Body of pancreas (tissue), 4 donors: ENCODE data around the gene DMD. TPM values are rescaled to one million over a fixed set of nuclear protein-coding genes. Genes with fewer than 3 reads are reported as not detected.

Source experiments
- ATAC-seq: fragments of 150-250 bp; one replicate; pipeline ENCODE4 v1.9.1; 2016
- DNase-seq, 4 donors: peaks; one replicate each; pipeline ENCODE4 v3.0.0-alpha.2; 2019
- H3K27ac ChIP-seq, 4 donors: fragments of 200-600 bp; sonication (generic); 1 replicate in 3 of 4; 2 replicates in 1 of 4; pipeline versions ENCODE4 v1.5.1 to v1.6.1; 2016 to 2019; ENCODE audit warnings: mild to moderate bottlenecking in 1 of 4, mixed read lengths in 1 of 4, moderate library complexity in 1 of 4
- H3K27me3 ChIP-seq, 2 donors: fragments of 200-600 bp; sonication (generic); one replicate each; pipeline ENCODE4 v1.6.0; 2016; ENCODE audit warnings: mild to moderate bottlenecking in 1 of 2
- H3K36me3 ChIP-seq, 2 donors: fragments of 200-600 bp; sonication (generic); replicated peaks in 1 of 2; 2 replicates each; pipeline ENCODE4 v1.5.1; 2016; ENCODE audit warnings: low read depth in 2 of 2; ENCODE audit not compliant: insufficient read depth in 1 of 2
- H3K4me1 ChIP-seq: fragments of 200-600 bp; sonication (generic); one replicate; pipeline ENCODE4 v1.6.0; 2016
- H3K4me3 ChIP-seq, 2 donors: fragments of 200-600 bp; sonication (generic); 1 replicate in 1 of 2; 2 replicates in 1 of 2; pipeline ENCODE4 v1.5.1; 2016 to 2019
- H3K9me3 ChIP-seq, 3 donors: fragments of 200-600 bp; sonication (generic); 1 replicate in 2 of 3; 2 replicates in 1 of 3; pipeline ENCODE4 v1.5.1; 2016
- CTCF ChIP-seq, 7 experiments: fragments of 450-650 bp in 4 of 7; fragments of 200-600 bp in 3 of 7; sonication (generic) in 3 of 7; IDR thresholded peaks; one replicate each; pipeline ENCODE4 v1.5.1; 2016 to 2019; ENCODE audit warnings: antibody characterized with exemption in 7 of 7
- POLR2A ChIP-seq, 3 donors: fragments of 450-650 bp; IDR thresholded peaks; one replicate each; pipeline ENCODE4 v1.6.1; 2016; ENCODE audit warnings: antibody characterized with exemption in 3 of 3, mild to moderate bottlenecking in 2 of 3
- WGBS, 2 donors: methylation state at CpG; one replicate each; pipeline ENCODE4 v1.1.5; 2017; 5-methylcytosine and 5-hydroxymethylcytosine counted together
- intact Hi-C: fragments of 100-400 bp; cut with DNase I; formaldehyde crosslinking; loops from one replicate; pipeline ENCODE4 v1.15.1; 2023
- total RNA-seq, 2 donors: library from RNA; depleted of rRNA; stranded (reverse); fragments of >200 nt; gene quantifications; one replicate each; pipeline ENCODE4 v1.1.0, GENCODE V29; 2016

Gene DMD
- total RNA-seq, 2 donors from 2014 or later, result 28.5 to 38.6 TPM

- H3K9me3 ChIP-seq, result no peaks in the 10 kb centered on the region
- no peaks in the 10 kb centered on the region for H3K4me1 ChIP-seq
- TF ChIP-seq POLR2A (IDR thresholded peaks at IDR 0.05) (no peak), CTCF (IDR thresholded peaks at IDR 0.05) (no peak)
- intact Hi-C loops, result no loop called here
- WGBS, 2 donors, result 66 to 71% methylated on average over 6 of the region's 6 CpGs
- no peaks in the 10 kb centered on the region for H3K36me3 ChIP-seq
- no peak for ATAC-seq
- H3K4me3 ChIP-seq, result no peak overlapping the region
- no peak for DNase-seq
- no peaks in the 10 kb centered on the region for H3K27me3 ChIP-seq
- H3K27ac ChIP-seq, result no peak overlapping the region
Observed at GRCh38 chrX:31355206-31355955, 1856.0 kb downstream of the DMD start.

- WGBS, 2 donors, result 78 to 81% methylated on average over 4 of the region's 4 CpGs
- no peaks in the 10 kb centered on the region for H3K9me3 ChIP-seq
- no peaks in the 10 kb centered on the region for H3K4me1 ChIP-seq
- ATAC-seq (no peak), DNase-seq (no peak)
- no peaks in the 10 kb centered on the region for H3K27me3 ChIP-seq
- TF ChIP-seq CTCF (IDR thresholded peaks at IDR 0.05) (no peak), POLR2A (IDR thresholded peaks at IDR 0.05) (no peak)
- H3K36me3 ChIP-seq, result no peaks in the 10 kb centered on the region
- no peak overlapping the region for H3K27ac ChIP-seq
- intact Hi-C loops, result no loop called here
- no peak overlapping the region for H3K4me3 ChIP-seq
Observed at GRCh38 chrX:31353095-31353494, 1858.3 kb downstream of the DMD start.

GRCh38 chrX:31350808-31351074 is 1860.6 kb downstream of the DMD start:
- Histone ChIP-seq H3K27ac (no peak overlapping the region), H3K27me3 (no peaks in the 10 kb centered on the region), H3K36me3 (no peaks in the 10 kb centered on the region), H3K4me1 (no peaks in the 10 kb centered on the region), H3K9me3 (no peaks in the 10 kb centered on the region), H3K4me3 (no peak overlapping the region)
- WGBS, 2 donors, result 89% methylated on average over 1 of the region's 1 CpG; no CpG with 5 or more reads in 1 of the 2 donors
- DNase-seq, result no peak
- no peak for ATAC-seq
- intact Hi-C loops, result no loop called here
- TF ChIP-seq POLR2A (IDR thresholded peaks at IDR 0.05), result no peak
- no peak for TF ChIP-seq CTCF (IDR thresholded peaks at IDR 0.05)

GRCh38 chrX:31349515-31349914 is 1861.8 kb downstream of the DMD start:
- no peak overlapping the region for H3K4me3 ChIP-seq
- no peaks in the 10 kb centered on the region for H3K36me3 ChIP-seq
- no peaks in the 10 kb centered on the region for H3K4me1 ChIP-seq
- DNase-seq, result no peak
- TF ChIP-seq CTCF (IDR thresholded peaks at IDR 0.05) (no peak), POLR2A (IDR thresholded peaks at IDR 0.05) (no peak)
- no peaks in the 10 kb centered on the region for H3K27me3 ChIP-seq
- 81 to 86% methylated on average over 3 to 4 of the region's 4 CpGs for WGBS, 2 donors
- no peak for ATAC-seq
- intact Hi-C loops, result no loop called here
- no peak overlapping the region for H3K27ac ChIP-seq
- H3K9me3 ChIP-seq, result no peaks in the 10 kb centered on the region

GRCh38 chrX:31340587-31340986 is 1870.8 kb downstream of the DMD start:
- Histone ChIP-seq H3K4me1 (no peaks in the 10 kb centered on the region), H3K4me3 (no peak overlapping the region), H3K36me3 (no peaks in the 10 kb centered on the region), H3K27me3 (no peaks in the 10 kb centered on the region), H3K27ac (no peak overlapping the region), H3K9me3 (no peaks in the 10 kb centered on the region)
- TF ChIP-seq CTCF (IDR thresholded peaks at IDR 0.05) (no peak), POLR2A (IDR thresholded peaks at IDR 0.05) (no peak)
- intact Hi-C loops, result no loop called here
- DNase-seq (no peak), ATAC-seq (no peak)
- 39 to 52% methylated on average over 4 of the region's 4 CpGs for WGBS, 2 donors
